HepG2 (cell line): ENCODE data around the gene TLR4. TPM values are rescaled to one million over a fixed set of nuclear protein-coding genes. Genes with fewer than 3 reads are reported as not detected.

ENCODE experiments used
- ATAC-seq: fragments of 200-7000 bp; cut with Tn5 transposase; 3 replicates; pipeline ENCODE4 v1.9.1; 2020; ENCODE audit warnings: mild to moderate bottlenecking, moderate library complexity
- BruUV-seq: library from RNA; stranded (reverse); fragments of 400-500 nt; replicated peaks from 2 replicates; lab custom pipeline; 2021; lab: Mats Ljungman, UMichigan
- CTCF ChIA-PET: fragments of 300-600 bp; formaldehyde crosslinking; extraction: SDS; loops from one replicate; lab custom pipeline; 2021; ENCODE audit warnings: low total read pairs, inconsistent platforms, low intra/inter-chr PET ratio; lab: Yijun Ruan, JAX
- POLR2A ChIA-PET: fragments of 350-600 bp; sonication (Branson Sonifier 250); formaldehyde crosslinking; loops from one replicate; lab custom pipeline; 2020; ENCODE audit warnings: antibody characterized with exemption, inconsistent platforms; lab: Yijun Ruan, JAX
- DNase-seq: peaks from one replicate; pipeline ENCODE4 v3.0.0-alpha.2; 2015; ENCODE audit warnings: low spot score
- FAIRE-seq: peaks from 3 replicates; lab custom pipeline; 2011; peaks lifted over from hg19 to GRCh38; lab: Jason Lieb, UNC
- H2AFZ ChIP-seq: one replicate; pipeline ENCODE4 v1.6.1; 2011; ENCODE audit warnings: low read length, inconsistent platforms
- H3K27ac ChIP-seq: fragments of 300-600 bp; 3 replicates; pipeline ENCODE4 v1.8.0; 2011; ENCODE audit warnings: mixed run types, mild to moderate bottlenecking, mixed read lengths, low read length, inconsistent platforms; ENCODE audit not compliant: insufficient read depth; ENCODE audit errors: extremely low read length
- H3K27me3 ChIP-seq, 2 experiments: fragments of 200-600 bp in 1 of 2; 2 replicates in 1 of 2; 3 replicates in 1 of 2; pipeline versions ENCODE4 v1.6.0 to v1.8.0; 2011; ENCODE audit warnings: low read length in 2 of 2, mild to moderate bottlenecking in 2 of 2, moderate library complexity in 2 of 2, inconsistent platforms in 1 of 2; ENCODE audit not compliant: insufficient read depth in 2 of 2, control insufficient read depth in 1 of 2
- H3K36me3 ChIP-seq, 2 experiments: fragments of 200-600 bp in 1 of 2; replicated peaks in 1 of 2; 2 replicates in 1 of 2; 3 replicates in 1 of 2; pipeline versions ENCODE4 v1.5.1 to v1.8.0; 2011; ENCODE audit warnings: low read length in 2 of 2, inconsistent platforms in 1 of 2; ENCODE audit not compliant: insufficient read depth in 2 of 2, control insufficient read depth in 1 of 2
- H3K4me1 ChIP-seq: 2 replicates; pipeline ENCODE4 v1.5.1; 2012; ENCODE audit warnings: low read length, inconsistent platforms; ENCODE audit not compliant: insufficient read depth
- H3K4me2 ChIP-seq: 2 replicates; pipeline ENCODE4 v1.6.0; 2011; ENCODE audit warnings: low read depth, low read length, inconsistent platforms
- H3K4me3 ChIP-seq, 3 experiments: fragments of 200-600 bp in 1 of 3; sonication (generic), shearing (Covaris generic) in 1 of 3; replicated peaks in 1 of 3; 2 replicates each; pipeline ENCODE4 v1.5.1; 2011 to 2016; ENCODE audit warnings: low read length in 3 of 3, inconsistent platforms in 2 of 3, low read depth in 2 of 3, mild to moderate bottlenecking in 2 of 3, control low read depth in 1 of 3, mixed read lengths in 1 of 3; ENCODE audit not compliant: insufficient read depth in 1 of 3
- H3K79me2 ChIP-seq: one replicate; pipeline ENCODE4 v1.6.1; 2011; ENCODE audit warnings: low read length, inconsistent platforms; ENCODE audit not compliant: insufficient read depth
- H3K9ac ChIP-seq: 2 replicates; pipeline ENCODE4 v1.6.0; 2011; ENCODE audit warnings: mild to moderate bottlenecking, low read depth, low read length, inconsistent platforms; ENCODE audit not compliant: insufficient read depth
- H3K9me3 ChIP-seq: 2 replicates; pipeline ENCODE4 v1.5.1; 2012; ENCODE audit warnings: mild to moderate bottlenecking, low read length
- H4K20me1 ChIP-seq: 2 replicates; pipeline ENCODE4 v1.6.0; 2011; ENCODE audit warnings: inconsistent platforms, mild to moderate bottlenecking, low read length, moderate library complexity; ENCODE audit not compliant: insufficient read depth
- ATF7 ChIP-seq, 2 experiments: fragments of 450-650 bp in 1 of 2; sonication (generic) in 1 of 2; formaldehyde crosslinking in 1 of 2; IDR thresholded peaks; 2 replicates each; pipeline versions ENCODE4 v1.4.0 to v1.6.1; 2016 to 2020; ENCODE audit warnings: antibody characterized with exemption in 1 of 2, mild to moderate bottlenecking in 1 of 2, missing genetic modification reagents in 1 of 2
- CHD4 ChIP-seq: fragments of 200-600 bp; sonication (generic); IDR thresholded peaks from 2 replicates; pipeline ENCODE4 v1.7.0; 2017; ENCODE audit warnings: mild to moderate bottlenecking, low read length, borderline replicate concordance
- GATAD2A ChIP-seq: IDR thresholded peaks from 2 replicates; pipeline ENCODE4 v1.6.1; 2016
- IRF1 ChIP-seq: sonication (generic); formaldehyde crosslinking; IDR thresholded peaks from 2 replicates; pipeline ENCODE4 v1.4.0; 2020; ENCODE audit warnings: low read depth, mild to moderate bottlenecking, missing genetic modification reagents
- KLF12 ChIP-seq: sonication (generic); formaldehyde crosslinking; IDR thresholded peaks from 2 replicates; pipeline ENCODE4 v1.4.0; 2020; ENCODE audit warnings: missing genetic modification reagents, borderline replicate concordance
- MED1 ChIP-seq: sonication (generic); formaldehyde crosslinking; IDR thresholded peaks from 2 replicates; pipeline ENCODE4 v1.4.0; 2020; ENCODE audit warnings: missing genetic modification reagents
- PHF5A ChIP-seq: IDR thresholded peaks from one replicate; pipeline ENCODE4 v1.6.1; 2018; ENCODE audit warnings: low read depth, missing genetic modification reagents; ENCODE audit not compliant: unreplicated experiment
- ZBTB1 ChIP-seq: sonication (generic); formaldehyde crosslinking; IDR thresholded peaks from 2 replicates; pipeline ENCODE4 v1.4.0; 2020; ENCODE audit warnings: missing genetic modification reagents, borderline replicate concordance
- ZNF121 ChIP-seq: sonication (generic); formaldehyde crosslinking; IDR thresholded peaks from 2 replicates; pipeline ENCODE4 v1.5.0; 2020; ENCODE audit warnings: mild to moderate bottlenecking, missing genetic modification reagents
- ZNF24 ChIP-seq: fragments of 450-650 bp; IDR thresholded peaks from 2 replicates; pipeline ENCODE4 v1.6.1; 2017; ENCODE audit warnings: antibody characterized with exemption, mild to moderate bottlenecking
- ZNF574 ChIP-seq: sonication (generic); formaldehyde crosslinking; IDR thresholded peaks from 2 replicates; pipeline ENCODE4 v1.4.0; 2020; ENCODE audit warnings: missing genetic modification reagents
- ZNF747 ChIP-seq: sonication (generic); formaldehyde crosslinking; IDR thresholded peaks from 2 replicates; pipeline ENCODE4 v1.8.1; 2023; ENCODE audit warnings: missing genetic modification reagents, mild to moderate bottlenecking, borderline replicate concordance
- ZNF850 ChIP-seq: sonication (generic); formaldehyde crosslinking; conservative IDR thresholded peaks from 2 replicates; pipeline ENCODE4 v1.9.0; 2021; ENCODE audit warnings: mild to moderate bottlenecking, missing genetic modification reagents
- in situ Hi-C: cut with HindIII; loops from 2 replicates; pipeline ENCODE4 v1.10.0; 2017; ENCODE audit warnings: low pct_unique_long_range_greater_than_20kb; ENCODE audit not compliant: extremely low pct_ligation_motif_present
- intact Hi-C: fragments of 100-400 bp; cut with micrococcal nuclease; formaldehyde crosslinking; loops from one replicate; pipeline ENCODE4 v1.10.0; 2022; ENCODE audit not compliant: unreplicated experiment
- polyA plus RNA-seq, 8 experiments: library from polyadenylated mRNA; depleted of rRNA in 3 of 8; stranded (reverse) in 7 of 8; unstranded in 1 of 8; fragments of >200 nt; fragmentation: Illumina TruSeq in 4 of 8; extraction: Trizol in 4 of 8; gene quantifications; 2 replicates each; pipeline versions ENCODE4 v1.2.1 to v1.2.3, GENCODE V29; 2011 to 2016; ENCODE audit warnings: low read depth in 4 of 8, missing spikeins in 1 of 8, mixed read lengths in 1 of 8; ENCODE audit not compliant: insufficient read depth in 1 of 8
- total RNA-seq, 5 experiments: library from RNA; depleted of rRNA; stranded (reverse); fragments of >200 nt; fragmentation: Illumina TruSeq; extraction: Trizol; gene quantifications; 2 replicates each; pipeline ENCODE4 v1.2.3, GENCODE V29; 2016; ENCODE audit warnings: low read depth in 1 of 5
- TF ChIP-seq, protein P1 (sequence below): sonication (generic); formaldehyde crosslinking; IDR thresholded peaks from one replicate; pipeline ENCODE4 v1.5.1; 2020; ENCODE audit warnings: mild to moderate bottlenecking, missing genetic modification reagents; ENCODE audit errors: not compliant biosample characterization

TLR4 gene
- total and polyA plus RNA-seq, 2 of the 13 experiments (the other 11 are each of a cell fraction or from before 2014, with no cell fraction given) = 0.07 to 0.22 TPM

- intact Hi-C loops (no loop called here), in situ Hi-C loops (no loop called here)
- H3K9me3 ChIP-seq = peaks cover 66% of the 10 kb centered on the region
- ChIA-PET CTCF (no interaction called here), POLR2A (no interaction called here)
- DNase-seq (no peak), FAIRE-seq (no peak), ATAC-seq (no peak)
- no peak overlapping the region for H3K27ac ChIP-seq
- no peaks in the 10 kb centered on the region for H3K79me2 ChIP-seq
- no peaks in the 10 kb centered on the region for H3K36me3 ChIP-seq
- no TSS peak for BruUV-seq
- H2AFZ ChIP-seq = no peak overlapping the region
- no peaks in the 10 kb centered on the region for H3K27me3 ChIP-seq
- no peaks in the 10 kb centered on the region for H3K4me1 ChIP-seq
- H3K4me2 ChIP-seq = no peak overlapping the region
- H3K9ac ChIP-seq = no peak overlapping the region
- no peaks in the 10 kb centered on the region for H4K20me1 ChIP-seq
- no peak overlapping the region for H3K4me3 ChIP-seq
- no peak for TF ChIP-seq ZNF747 (CRISPR knock-in tag)
- TF ChIP-seq ZNF574 (CRISPR knock-in tag) = no peak
- no peak for TF ChIP-seq ZNF121 (CRISPR knock-in tag)
- no peak for TF ChIP-seq ZNF24
- TF ChIP-seq ZBTB1 = no peak
- no peak for TF ChIP-seq IRF1 (CRISPR knock-in tag)
- no peak for TF ChIP-seq PHF5A (CRISPR knock-in tag)
- no peak for TF ChIP-seq KLF12 (CRISPR knock-in tag)
- TF ChIP-seq GATAD2A (CRISPR knock-in tag) = no peak
- TF ChIP-seq ATF7 (IDR thresholded peaks at IDR 0.05) = no peak
- TF ChIP-seq ATF7 (CRISPR knock-in tag; IDR thresholded peaks at IDR 0.05) = no peak
- TF ChIP-seq ZNF850 = no peak
- TF ChIP-seq, protein P1, sequence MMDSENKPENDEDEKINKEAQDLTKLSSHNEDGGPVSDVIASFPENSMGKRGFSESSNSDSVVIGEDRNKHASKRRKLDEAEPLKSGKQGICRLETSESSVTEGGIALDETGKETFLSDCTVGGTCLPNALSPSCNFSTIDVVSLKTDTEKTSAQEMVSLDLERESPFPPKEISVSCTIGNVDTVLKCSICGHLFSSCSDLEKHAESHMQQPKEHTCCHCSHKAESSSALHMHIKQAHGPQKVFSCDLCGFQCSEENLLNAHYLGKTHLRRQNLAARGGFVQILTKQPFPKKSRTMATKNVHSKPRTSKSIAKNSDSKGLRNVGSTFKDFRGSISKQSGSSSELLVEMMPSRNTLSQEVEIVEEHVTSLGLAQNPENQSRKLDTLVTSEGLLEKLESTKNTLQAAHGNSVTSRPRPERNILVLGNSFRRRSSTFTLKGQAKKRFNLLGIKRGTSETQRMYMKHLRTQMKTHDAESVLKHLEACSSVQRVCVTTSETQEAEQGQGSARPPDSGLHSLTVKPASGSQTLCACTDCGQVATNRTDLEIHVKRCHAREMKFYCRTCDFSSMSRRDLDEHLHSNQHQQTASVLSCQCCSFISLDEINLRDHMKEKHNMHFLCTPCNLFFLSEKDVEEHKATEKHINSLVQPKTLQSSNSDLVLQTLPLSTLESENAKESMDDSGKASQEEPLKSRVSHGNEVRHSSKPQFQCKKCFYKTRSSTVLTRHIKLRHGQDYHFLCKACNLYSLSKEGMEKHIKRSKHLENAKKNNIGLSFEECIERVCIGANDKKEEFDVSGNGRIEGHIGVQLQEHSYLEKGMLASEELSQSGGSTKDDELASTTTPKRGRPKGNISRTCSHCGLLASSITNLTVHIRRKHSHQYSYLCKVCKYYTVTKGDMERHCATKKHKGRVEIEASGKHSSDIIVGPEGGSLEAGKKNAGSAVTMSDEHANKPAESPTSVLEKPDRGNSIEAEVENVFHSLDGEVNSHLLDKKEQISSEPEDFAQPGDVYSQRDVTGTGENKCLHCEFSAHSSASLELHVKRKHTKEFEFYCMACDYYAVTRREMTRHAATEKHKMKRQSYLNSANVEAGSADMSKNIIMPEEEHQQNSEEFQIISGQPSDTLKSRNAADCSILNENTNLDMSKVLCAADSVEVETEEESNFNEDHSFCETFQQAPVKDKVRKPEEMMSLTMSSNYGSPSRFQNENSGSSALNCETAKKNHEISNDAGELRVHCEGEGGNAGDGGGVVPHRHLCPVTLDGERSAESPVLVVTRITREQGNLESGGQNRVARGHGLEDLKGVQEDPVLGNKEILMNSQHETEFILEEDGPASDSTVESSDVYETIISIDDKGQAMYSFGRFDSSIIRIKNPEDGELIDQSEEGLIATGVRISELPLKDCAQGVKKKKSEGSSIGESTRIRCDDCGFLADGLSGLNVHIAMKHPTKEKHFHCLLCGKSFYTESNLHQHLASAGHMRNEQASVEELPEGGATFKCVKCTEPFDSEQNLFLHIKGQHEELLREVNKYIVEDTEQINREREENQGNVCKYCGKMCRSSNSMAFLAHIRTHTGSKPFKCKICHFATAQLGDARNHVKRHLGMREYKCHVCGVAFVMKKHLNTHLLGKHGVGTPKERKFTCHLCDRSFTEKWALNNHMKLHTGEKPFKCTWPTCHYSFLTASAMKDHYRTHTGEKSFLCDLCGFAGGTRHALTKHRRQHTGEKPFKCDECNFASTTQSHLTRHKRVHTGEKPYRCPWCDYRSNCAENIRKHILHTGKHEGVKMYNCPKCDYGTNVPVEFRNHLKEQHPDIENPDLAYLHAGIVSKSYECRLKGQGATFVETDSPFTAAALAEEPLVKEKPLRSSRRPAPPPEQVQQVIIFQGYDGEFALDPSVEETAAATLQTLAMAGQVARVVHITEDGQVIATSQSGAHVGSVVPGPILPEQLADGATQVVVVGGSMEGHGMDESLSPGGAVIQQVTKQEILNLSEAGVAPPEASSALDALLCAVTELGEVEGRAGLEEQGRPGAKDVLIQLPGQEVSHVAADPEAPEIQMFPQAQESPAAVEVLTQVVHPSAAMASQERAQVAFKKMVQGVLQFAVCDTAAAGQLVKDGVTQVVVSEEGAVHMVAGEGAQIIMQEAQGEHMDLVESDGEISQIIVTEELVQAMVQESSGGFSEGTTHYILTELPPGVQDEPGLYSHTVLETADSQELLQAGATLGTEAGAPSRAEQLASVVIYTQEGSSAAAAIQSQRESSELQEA (CRISPR knock-in tag) = no peak
- no peak for TF ChIP-seq CHD4
- TF ChIP-seq MED1 (CRISPR knock-in tag) = no peak
Measured at GRCh38 chr9:117691367-117691766, 12.8 kb upstream of the TLR4 start.
